ENCODE measurements around the gene GNAL.

Gene GNAL

DNA sequence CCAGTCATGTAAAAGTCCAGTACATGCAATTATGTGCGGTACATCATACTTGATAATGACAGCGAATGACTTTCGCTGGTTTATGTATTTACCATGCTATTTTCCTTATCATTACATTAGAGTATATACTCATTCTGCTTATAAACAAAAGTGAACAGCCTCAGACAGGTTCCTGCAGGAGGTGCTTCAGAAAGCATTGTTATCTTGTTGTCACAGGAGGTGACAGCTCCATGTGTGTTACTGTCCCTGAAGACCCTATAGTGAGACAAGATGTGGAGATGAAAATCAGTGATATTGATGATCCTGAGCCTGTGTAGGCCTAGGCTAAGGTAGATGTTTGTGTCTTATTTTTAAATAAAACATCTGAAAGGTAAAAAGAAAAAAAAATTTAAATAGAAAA lies 234.4 kb downstream of the GNAL start:
- DNase-seq = no peak

DNA sequence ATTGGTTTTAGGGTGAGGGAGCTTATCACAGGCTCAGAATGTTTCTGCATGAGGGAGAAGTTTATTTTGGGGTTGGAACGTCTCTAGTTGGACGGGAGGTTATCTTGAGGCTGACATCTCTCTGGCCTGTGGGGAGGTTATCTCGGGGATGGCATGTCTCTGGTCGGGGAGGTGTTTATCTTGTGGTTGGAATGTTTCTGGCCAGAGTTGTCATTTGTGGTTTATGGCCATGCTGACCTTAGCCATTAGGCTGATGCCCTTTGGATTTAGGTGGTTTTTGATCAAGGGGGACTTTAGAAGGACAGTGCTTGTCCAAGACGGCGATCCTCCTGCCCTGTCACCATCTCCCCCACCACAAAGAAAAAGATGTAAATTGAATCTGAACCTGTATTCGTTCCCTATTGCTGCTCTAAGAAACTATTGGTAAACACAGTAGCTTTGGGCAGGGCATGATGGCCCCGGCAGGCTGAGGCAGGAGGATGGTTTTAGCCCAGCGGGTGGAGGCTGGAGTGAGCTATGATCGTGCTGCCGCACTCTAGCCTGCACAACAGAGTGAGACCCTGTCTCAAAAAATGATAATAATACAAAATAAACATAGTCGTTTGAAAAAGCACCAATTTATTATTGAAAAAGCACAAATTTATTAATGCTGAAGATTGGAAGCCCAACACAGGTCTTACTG lies 236.9 kb downstream of the GNAL start:
- no peak for DNase-seq

DNA sequence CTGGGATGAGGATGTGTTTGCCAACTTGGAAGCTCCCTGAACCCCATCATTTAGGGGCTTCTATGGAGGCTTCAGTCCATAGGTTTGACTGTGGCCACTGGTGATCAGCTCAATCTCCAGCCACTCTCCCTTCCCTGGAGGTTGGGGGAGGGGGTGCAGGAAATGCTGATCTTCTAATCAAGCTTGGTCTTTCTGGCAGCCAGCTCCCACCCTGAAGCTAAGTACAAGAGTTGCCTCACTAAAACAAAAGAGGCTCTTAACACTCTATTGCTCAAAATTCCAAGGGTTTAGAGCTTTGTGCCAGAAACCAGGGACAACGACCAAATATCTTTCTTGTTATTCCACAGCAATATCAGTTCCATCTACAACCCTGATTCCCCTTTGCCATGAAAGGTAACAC lies 238.4 kb downstream of the GNAL start:
- no peak for DNase-seq

DNA sequence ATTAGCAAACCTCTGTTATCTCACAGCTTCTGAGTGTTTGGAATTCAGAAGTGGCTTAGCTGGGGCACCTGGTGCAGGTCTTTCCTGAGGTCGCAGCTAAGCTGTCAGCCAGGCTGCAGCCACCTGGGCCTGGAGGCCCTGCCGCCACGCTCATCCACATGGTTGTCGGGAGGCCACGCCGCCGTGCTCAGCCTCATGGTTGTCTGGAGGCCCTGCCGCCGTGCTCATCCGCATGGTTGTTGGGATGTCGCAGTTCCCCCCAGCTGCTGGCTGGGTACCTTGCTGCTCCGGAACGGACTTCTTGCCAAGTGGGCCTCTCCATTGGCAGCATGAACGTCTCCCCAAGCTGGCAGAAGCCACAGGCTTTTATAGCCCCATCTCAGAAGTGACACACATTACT lies 243.3 kb downstream of the GNAL start:
- DNase-seq = no peak
